Spleen (tissue), 7 donors: ENCODE data around the gene MRPL45.

Experiments
- CTCF ChIP-seq, 11 experiments: fragments of 200-600 bp in 7 of 11; fragments of 450-650 bp in 4 of 11; sonication (generic) in 4 of 11; IDR thresholded peaks in 8 of 11; conservative IDR thresholded peaks in 3 of 11; 1 replicate in 7 of 11; 2 replicates in 4 of 11; pipeline versions ENCODE4 v1.4.0 to v1.8.0; 2016 to 2021; ENCODE audit warnings: antibody characterized with exemption in 11 of 11, inconsistent platforms in 4 of 11, mild to moderate bottlenecking in 1 of 11
- POLR2A ChIP-seq, 3 donors: fragments of 450-650 bp; IDR thresholded peaks; one replicate each; pipeline ENCODE4 v1.5.1; 2017; ENCODE audit warnings: antibody characterized with exemption in 3 of 3, mild to moderate bottlenecking in 1 of 3
- POLR2AphosphoS5 ChIP-seq, 3 donors: sonication (generic); formaldehyde crosslinking; IDR thresholded peaks; one replicate each; pipeline ENCODE4 v1.5.1; 2017; ENCODE audit warnings: antibody characterized with exemption in 3 of 3
- donor health status: DM: no; HTN: no; CAD: no; lungs with moderate emphysema.
- donor health status: DM: no; HTN: no; CAD: no.
- donor health status: DM: no; HTN: no; CAD: no.

GRCh38 chr17:38369124-38369886 lies 72.3 kb downstream of the MRPL45 start:
- TF ChIP-seq POLR2AphosphoS5 (IDR thresholded peaks at IDR 0.05) = no peak
- TF ChIP-seq POLR2A (IDR thresholded peaks at IDR 0.05) = no peak
- TF ChIP-seq CTCF (IDR thresholded peaks at IDR 0.05 in 8 of 11, conservative IDR thresholded peaks at IDR 0.05 in 3 of 11) = no peak
